Measurements from ENCODE around the gene TMEM116. TPM values are rescaled to one million over a fixed set of nuclear protein-coding genes. Genes with fewer than 3 reads are reported as not detected.

The TMEM116 gene
- total RNA-seq, 1 donor from 2014 or later = 8.2 TPM

- no peak for TF ChIP-seq CTCF (IDR thresholded peaks at IDR 0.05; ENCODE audit: unreplicated experiment)
- H3K36me3 Mint-ChIP-seq (ENCODE audit: low read depth, unreplicated experiment) = no peaks in the 10 kb centered on the region
- no peak overlapping the region for H3K4me3 Mint-ChIP-seq (ENCODE audit: unreplicated experiment)
- DNase-seq (ENCODE audit: low spot score) = no peak
- no peaks in the 10 kb centered on the region for H3K9me3 Mint-ChIP-seq (ENCODE audit: unreplicated experiment)
- no peak overlapping the region for H3K27ac Mint-ChIP-seq (ENCODE audit: unreplicated experiment)
- H3K4me1 Mint-ChIP-seq (ENCODE audit: unreplicated experiment) = no peaks in the 10 kb centered on the region
- H3K27me3 Mint-ChIP-seq (ENCODE audit: unreplicated experiment) = no peaks in the 10 kb centered on the region
Observed at GRCh38 chr12:111991535-111991934, 21.4 kb downstream of the TMEM116 start.

- no peak overlapping the region for H3K4me3 Mint-ChIP-seq (ENCODE audit: unreplicated experiment)
- H3K9me3 Mint-ChIP-seq (ENCODE audit: unreplicated experiment) = no peaks in the 10 kb centered on the region
- no peaks in the 10 kb centered on the region for H3K4me1 Mint-ChIP-seq (ENCODE audit: unreplicated experiment)
- peaks cover 2% of the 10 kb centered on the region for H3K27me3 Mint-ChIP-seq (ENCODE audit: unreplicated experiment)
- no peak for DNase-seq (ENCODE audit: low spot score)
- no peaks in the 10 kb centered on the region for H3K36me3 Mint-ChIP-seq (ENCODE audit: low read depth, unreplicated experiment)
- H3K27ac Mint-ChIP-seq (ENCODE audit: unreplicated experiment) = no peak overlapping the region
- TF ChIP-seq CTCF (IDR thresholded peaks at IDR 0.05; ENCODE audit: unreplicated experiment) = no peak
Observed at GRCh38 chr12:111984820-111985219, 28.1 kb downstream of the TMEM116 start.

GRCh38 chr12:111981987-111982386 lies 31.0 kb downstream of the TMEM116 start:
- no peak for DNase-seq (ENCODE audit: low spot score)
- TF ChIP-seq CTCF (IDR thresholded peaks at IDR 0.05; ENCODE audit: unreplicated experiment) = no peak
- Mint-ChIP-seq H3K27me3 (ENCODE audit: unreplicated experiment) (peaks cover 2% of the 10 kb centered on the region), H3K36me3 (ENCODE audit: low read depth, unreplicated experiment) (no peaks in the 10 kb centered on the region), H3K4me3 (ENCODE audit: unreplicated experiment) (no peak overlapping the region), H3K27ac (ENCODE audit: unreplicated experiment) (no peak overlapping the region), H3K4me1 (ENCODE audit: unreplicated experiment) (no peaks in the 10 kb centered on the region), H3K9me3 (ENCODE audit: unreplicated experiment) (no peaks in the 10 kb centered on the region)

- Mint-ChIP-seq H3K27me3 (ENCODE audit: unreplicated experiment) (peaks cover 2% of the 10 kb centered on the region), H3K4me3 (ENCODE audit: unreplicated experiment) (no peak overlapping the region), H3K9me3 (ENCODE audit: unreplicated experiment) (no peaks in the 10 kb centered on the region), H3K4me1 (ENCODE audit: unreplicated experiment) (no peaks in the 10 kb centered on the region), H3K36me3 (ENCODE audit: low read depth, unreplicated experiment) (no peaks in the 10 kb centered on the region), H3K27ac (ENCODE audit: unreplicated experiment) (no peak overlapping the region)
- no peak for TF ChIP-seq CTCF (IDR thresholded peaks at IDR 0.05; ENCODE audit: unreplicated experiment)
- DNase-seq (ENCODE audit: low spot score) = no peak
Observed at GRCh38 chr12:111980598-111980997, 32.4 kb downstream of the TMEM116 start.

GRCh38 chr12:111978545-111978944 lies 34.4 kb downstream of the TMEM116 start:
- Mint-ChIP-seq H3K4me3 (ENCODE audit: unreplicated experiment) (no peak overlapping the region), H3K27ac (ENCODE audit: unreplicated experiment) (no peak overlapping the region), H3K36me3 (ENCODE audit: low read depth, unreplicated experiment) (no peaks in the 10 kb centered on the region), H3K9me3 (ENCODE audit: unreplicated experiment) (no peaks in the 10 kb centered on the region), H3K27me3 (ENCODE audit: unreplicated experiment) (peaks cover 1% of the 10 kb centered on the region), H3K4me1 (ENCODE audit: unreplicated experiment) (no peaks in the 10 kb centered on the region)
- no peak for DNase-seq (ENCODE audit: low spot score)
- TF ChIP-seq CTCF (IDR thresholded peaks at IDR 0.05; ENCODE audit: unreplicated experiment) = no peak

All from endothelial cell (in vitro differentiated cells).